Transverse colon (tissue), 4 donors: ENCODE measurements around the gene PRKCI. TPM values are rescaled to one million over a fixed set of nuclear protein-coding genes. Genes with fewer than 3 reads are reported as not detected.

Source experiments
- DNase-seq: peaks from one replicate; pipeline ENCODE4 v3.0.0-alpha.2; 2019
- H3K27ac ChIP-seq, 4 donors: fragments of 200-600 bp; sonication (generic); 2 replicates each; pipeline ENCODE4 v1.5.1; 2016 to 2018; ENCODE audit warnings: inconsistent platforms in 4 of 4
- H3K27me3 ChIP-seq: fragments of 200-600 bp; sonication (generic); 2 replicates; pipeline ENCODE4 v1.5.1; 2017; ENCODE audit warnings: inconsistent platforms
- H3K36me3 ChIP-seq, 4 donors: fragments of 200-600 bp; sonication (generic); 2 replicates each; pipeline ENCODE4 v1.5.1; 2017 to 2019; ENCODE audit warnings: inconsistent platforms in 4 of 4
- H3K4me1 ChIP-seq, 4 donors: fragments of 200-600 bp; sonication (generic); 2 replicates each; pipeline ENCODE4 v1.5.1; 2017 to 2020; ENCODE audit warnings: inconsistent platforms in 4 of 4
- H3K4me3 ChIP-seq, 4 donors: fragments of 200-600 bp; sonication (generic); 1 replicate in 1 of 4; 2 replicates in 3 of 4; pipeline versions ENCODE4 v1.5.1 to v1.6.1; 2017 to 2019; ENCODE audit warnings: inconsistent platforms in 4 of 4
- H3K9me3 ChIP-seq, 2 donors: fragments of 200-600 bp; sonication (generic); 2 replicates each; pipeline ENCODE4 v1.5.1; 2017 to 2019; ENCODE audit warnings: inconsistent platforms in 2 of 2
- EP300 ChIP-seq: sonication (generic); formaldehyde crosslinking; IDR thresholded peaks from one replicate; pipeline ENCODE4 v1.6.1; 2017; ENCODE audit warnings: antibody characterized with exemption, low read depth
- POLR2A ChIP-seq: fragments of 450-650 bp; IDR thresholded peaks from one replicate; pipeline ENCODE4 v1.6.1; 2016; ENCODE audit warnings: antibody characterized with exemption, mild to moderate bottlenecking, moderate library complexity
- POLR2AphosphoS5 ChIP-seq, 3 donors: sonication (generic); formaldehyde crosslinking; IDR thresholded peaks; one replicate each; pipeline ENCODE4 v1.6.1; 2016; ENCODE audit warnings: antibody characterized with exemption in 3 of 3
- WGBS, 2 donors: methylation state at CpG; one replicate each; pipeline ENCODE4 v1.1.5; 2018; ENCODE audit warnings: low coverage in 1 of 2; 5-methylcytosine and 5-hydroxymethylcytosine counted together
- in situ Hi-C, 4 donors: fragments of 200-750 bp; cut with MboI; loops; one replicate each; pipeline versions ENCODE4 v1.15.0 to v1.15.1; 2017; ENCODE audit warnings: low sequenced_read_pairs in 3 of 4, low pct_ligation_motif_present in 1 of 4, low pct_unique_long_range_greater_than_20kb in 1 of 4
- intact Hi-C: fragments of 100-400 bp; cut with DNase I; formaldehyde crosslinking; loops from one replicate; pipeline ENCODE4 v1.15.1; 2023; ENCODE audit warnings: low total_unique reads
- total RNA-seq, 4 donors: library from RNA; depleted of rRNA; stranded (reverse); fragments of >200 nt; gene quantifications; one replicate each; pipeline ENCODE4 v1.1.0, GENCODE V29; 2016
- TF ChIP-seq, protein P1 (sequence below), 5 experiments: fragments of 200-600 bp in 3 of 5; fragments of 450-650 bp in 2 of 5; sonication (generic) in 3 of 5; IDR thresholded peaks; 1 replicate in 2 of 5; 2 replicates in 3 of 5; pipeline ENCODE4 v1.5.1; 2016 to 2017; ENCODE audit warnings: antibody characterized with exemption in 5 of 5, inconsistent platforms in 3 of 5, mild to moderate bottlenecking in 2 of 5, moderate library complexity in 1 of 5

Gene PRKCI
- total RNA-seq, 4 donors from 2014 or later: 21.1 to 52.1 (median 36.0) TPM

DNA sequence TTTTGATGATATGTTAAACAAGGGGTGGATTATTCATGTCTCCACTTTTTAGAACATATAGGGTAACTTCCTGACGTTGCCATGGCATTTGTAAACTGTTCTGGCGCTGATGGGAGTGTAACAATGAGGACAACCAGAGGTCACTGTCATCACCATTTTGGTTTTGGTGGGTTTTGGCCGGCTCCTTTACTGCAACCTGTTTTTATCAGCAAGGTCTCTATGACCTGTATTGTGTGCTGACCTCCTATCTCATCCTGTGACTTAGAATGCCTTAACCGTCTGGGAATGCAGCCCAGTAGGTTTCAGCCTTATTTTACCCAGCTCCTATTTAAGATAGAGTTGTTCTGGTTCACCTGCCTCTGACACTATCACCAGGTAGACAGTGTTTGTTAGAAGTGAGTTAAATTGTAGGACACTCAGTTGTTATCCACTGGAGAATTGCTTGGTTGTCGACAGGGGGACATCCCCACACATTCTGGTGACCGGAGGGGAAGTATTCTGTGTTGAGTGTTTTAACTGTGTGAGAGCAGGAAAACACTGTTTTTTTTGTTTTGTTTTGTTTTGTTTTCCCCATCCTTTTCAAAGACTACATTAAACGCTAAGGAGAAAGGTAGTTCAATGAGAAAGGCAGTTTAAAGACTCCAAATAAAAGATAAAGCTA lies 98.4 kb downstream of the PRKCI start:
- no peaks in the 10 kb centered on the region for H3K36me3 ChIP-seq
- intact Hi-C loops: no loop called here
- H3K27ac ChIP-seq: no peak overlapping the region
- DNase-seq: no peak
- no peak overlapping the region for H3K4me3 ChIP-seq
- TF ChIP-seq, protein P1, sequence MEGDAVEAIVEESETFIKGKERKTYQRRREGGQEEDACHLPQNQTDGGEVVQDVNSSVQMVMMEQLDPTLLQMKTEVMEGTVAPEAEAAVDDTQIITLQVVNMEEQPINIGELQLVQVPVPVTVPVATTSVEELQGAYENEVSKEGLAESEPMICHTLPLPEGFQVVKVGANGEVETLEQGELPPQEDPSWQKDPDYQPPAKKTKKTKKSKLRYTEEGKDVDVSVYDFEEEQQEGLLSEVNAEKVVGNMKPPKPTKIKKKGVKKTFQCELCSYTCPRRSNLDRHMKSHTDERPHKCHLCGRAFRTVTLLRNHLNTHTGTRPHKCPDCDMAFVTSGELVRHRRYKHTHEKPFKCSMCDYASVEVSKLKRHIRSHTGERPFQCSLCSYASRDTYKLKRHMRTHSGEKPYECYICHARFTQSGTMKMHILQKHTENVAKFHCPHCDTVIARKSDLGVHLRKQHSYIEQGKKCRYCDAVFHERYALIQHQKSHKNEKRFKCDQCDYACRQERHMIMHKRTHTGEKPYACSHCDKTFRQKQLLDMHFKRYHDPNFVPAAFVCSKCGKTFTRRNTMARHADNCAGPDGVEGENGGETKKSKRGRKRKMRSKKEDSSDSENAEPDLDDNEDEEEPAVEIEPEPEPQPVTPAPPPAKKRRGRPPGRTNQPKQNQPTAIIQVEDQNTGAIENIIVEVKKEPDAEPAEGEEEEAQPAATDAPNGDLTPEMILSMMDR (IDR thresholded peaks at IDR 0.05): no peak
- TF ChIP-seq POLR2AphosphoS5 (IDR thresholded peaks at IDR 0.05): no peak
- TF ChIP-seq EP300: no peak
- TF ChIP-seq POLR2A: no peak
- no peaks in the 10 kb centered on the region for H3K4me1 ChIP-seq
- no peaks in the 10 kb centered on the region for H3K27me3 ChIP-seq
- in situ Hi-C loops: loop anchor here (25.0 kb wide), 4 partner anchors 92 to 517 kb away; partner anchors contain the start of gene CLDN11 (in 2 of the 4)
- WGBS, 2 donors: 79 to 83% methylated on average over 7 of the region's 7 CpGs
- no peaks in the 10 kb centered on the region for H3K9me3 ChIP-seq

DNA sequence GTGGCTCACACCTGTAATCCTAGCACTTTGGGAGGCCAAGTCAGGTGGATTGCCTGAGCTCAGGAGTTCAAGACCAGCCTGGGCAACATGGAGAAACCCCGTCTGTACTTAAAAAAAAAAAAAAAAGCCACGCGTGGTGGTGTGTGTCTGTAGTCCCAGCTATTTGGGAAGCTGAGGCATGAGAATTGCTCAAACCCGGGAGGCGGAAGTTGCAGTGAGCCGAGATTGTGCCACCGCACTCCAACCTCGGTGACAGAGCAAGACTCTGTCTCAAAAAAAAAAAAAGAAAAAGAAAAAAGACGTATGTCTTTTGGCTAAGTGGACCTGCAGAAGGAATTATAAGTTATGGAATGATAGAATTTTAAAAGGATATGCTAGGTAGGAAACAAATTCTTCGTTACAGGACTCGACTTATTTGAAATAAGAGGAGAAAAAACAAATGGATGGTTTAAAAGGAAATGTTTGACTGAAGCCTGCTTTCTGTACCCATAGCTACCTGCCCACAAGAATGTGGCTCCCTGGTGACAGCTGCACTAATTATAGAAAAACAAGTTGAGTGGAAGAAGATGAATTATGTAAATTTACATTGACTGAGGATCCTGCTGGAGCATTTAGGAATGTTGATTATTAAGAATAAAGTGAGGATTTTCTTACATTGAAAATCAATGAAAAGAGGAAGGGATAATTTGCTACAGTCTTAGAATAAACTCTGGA lies 99.3 kb downstream of the PRKCI start:
- Histone ChIP-seq H3K27ac (no peak overlapping the region), H3K4me3 (no peak overlapping the region), H3K9me3 (no peaks in the 10 kb centered on the region), H3K4me1 (no peaks in the 10 kb centered on the region), H3K36me3 (no peaks in the 10 kb centered on the region), H3K27me3 (no peaks in the 10 kb centered on the region)
- intact Hi-C loops (no loop called here), in situ Hi-C loops (loop anchor here (25.0 kb wide), 4 partner anchors 91 to 516 kb away; partner anchors contain the start of gene CLDN11 (in 2 of the 4))
- WGBS, 2 donors: 91% methylated on average over 11 of the region's 11 CpGs
- DNase-seq: no peak
- TF ChIP-seq EP300 (no peak), POLR2AphosphoS5 (IDR thresholded peaks at IDR 0.05) (no peak), POLR2A (no peak)
- TF ChIP-seq, protein P1 (IDR thresholded peaks at IDR 0.05): no peak

- TF ChIP-seq EP300 (no peak), POLR2A (no peak), POLR2AphosphoS5 (IDR thresholded peaks at IDR 0.05) (no peak)
- Histone ChIP-seq H3K27me3 (no peaks in the 10 kb centered on the region), H3K4me1 (no peaks in the 10 kb centered on the region), H3K36me3 (no peaks in the 10 kb centered on the region), H3K4me3 (no peak overlapping the region), H3K27ac (no peak overlapping the region), H3K9me3 (no peaks in the 10 kb centered on the region)
- 80 to 86% methylated on average over 9 to 10 of the region's 10 CpGs for WGBS, 2 donors
- DNase-seq: no peak
- intact Hi-C loops (no loop called here), in situ Hi-C loops (loop anchor here (25.0 kb wide), 4 partner anchors 90 to 515 kb away; partner anchors contain the start of gene CLDN11 (in 2 of the 4))
Measured at GRCh38 chr3:170322566-170323269, 100.5 kb downstream of the PRKCI start.

- Histone ChIP-seq H3K36me3 (no peaks in the 10 kb centered on the region), H3K9me3 (no peaks in the 10 kb centered on the region), H3K27ac (no peak overlapping the region), H3K4me3 (no peak overlapping the region), H3K4me1 (no peaks in the 10 kb centered on the region), H3K27me3 (no peaks in the 10 kb centered on the region)
- no peak for DNase-seq
- TF ChIP-seq EP300 (no peak), POLR2AphosphoS5 (IDR thresholded peaks at IDR 0.05) (no peak), POLR2A (no peak)
- TF ChIP-seq, protein P1 (IDR thresholded peaks at IDR 0.05): no peak
- WGBS, 2 donors: 93 to 94% methylated on average over 6 of the region's 6 CpGs
- in situ Hi-C loops: loop anchor here (25.0 kb wide), 4 partner anchors 89 to 514 kb away; partner anchors contain the start of gene CLDN11 (in 2 of the 4)
- intact Hi-C loops: no loop called here
Measured at GRCh38 chr3:170323331-170323730, 101.1 kb downstream of the PRKCI start.
